Karpas-422 (cell line): ENCODE data around the gene HMGXB3. TPM values are rescaled to one million over a fixed set of nuclear protein-coding genes. Genes with fewer than 3 reads are reported as not detected.

Experiments
- DNase-seq: peaks from one replicate; pipeline ENCODE4 v3.0.0-alpha.2; 2015
- H2AFZ ChIP-seq: fragments of 200-600 bp; sonication (generic); 2 replicates; pipeline ENCODE4 v1.6.1; 2014; ENCODE audit warnings: antibody characterized with exemption, low read length, mixed read lengths
- H3K27ac ChIP-seq: fragments of 200-600 bp; sonication (generic); 2 replicates; pipeline ENCODE4 v1.5.1; 2014; ENCODE audit warnings: mild to moderate bottlenecking, low read length, moderate library complexity
- H3K27me3 ChIP-seq: fragments of 200-600 bp; sonication (generic); 2 replicates; pipeline ENCODE4 v1.6.1; 2014; ENCODE audit warnings: low read length, mixed read lengths
- H3K36me3 ChIP-seq: fragments of 200-600 bp; sonication (generic); 2 replicates; pipeline ENCODE4 v1.6.1; 2014; ENCODE audit warnings: low read length, mixed read lengths; ENCODE audit not compliant: insufficient read depth
- H3K4me1 ChIP-seq: fragments of 200-600 bp; sonication (generic); 2 replicates; pipeline ENCODE4 v1.6.1; 2014; ENCODE audit warnings: mild to moderate bottlenecking, low read length, mixed read lengths
- H3K4me2 ChIP-seq: fragments of 200-600 bp; sonication (generic); 2 replicates; pipeline ENCODE4 v1.6.1; 2014; ENCODE audit warnings: low read length, low read depth, mild to moderate bottlenecking; ENCODE audit not compliant: poor library complexity, severe bottlenecking
- H3K4me3 ChIP-seq: fragments of 200-600 bp; sonication (generic); 2 replicates; pipeline ENCODE4 v1.5.1; 2014; ENCODE audit warnings: mild to moderate bottlenecking, antibody characterized with exemption, low read length, mixed read lengths
- H3K79me2 ChIP-seq: fragments of 200-600 bp; sonication (generic); 2 replicates; pipeline ENCODE4 v1.6.1; 2014; ENCODE audit warnings: mild to moderate bottlenecking, low read length, mixed read lengths
- H3K9ac ChIP-seq: fragments of 200-600 bp; sonication (generic); 2 replicates; pipeline ENCODE4 v1.6.0; 2014; ENCODE audit warnings: low read length
- H3K9me2 ChIP-seq: fragments of 200-600 bp; sonication (generic), shearing (Covaris generic); replicated peaks from 2 replicates; pipeline ENCODE4 v1.6.0; 2014; ENCODE audit warnings: mild to moderate bottlenecking, low read length, moderate library complexity; ENCODE audit not compliant: insufficient read depth
- H3K9me3 ChIP-seq: fragments of 300-700, 200-600 bp; sonication (generic); 2 replicates; pipeline ENCODE4 v1.6.1; 2014; ENCODE audit warnings: low read length, mixed read lengths
- H4K20me1 ChIP-seq: fragments of 200-600 bp; sonication (generic); 2 replicates; pipeline ENCODE4 v1.6.1; 2014; ENCODE audit warnings: mild to moderate bottlenecking, antibody characterized with exemption, low read length, low read depth; ENCODE audit not compliant: insufficient read depth
- total RNA-seq: library from RNA; depleted of rRNA; stranded (reverse); fragments of >200 nt; shearing (Covaris generic); gene quantifications from 2 replicates; pipeline ENCODE4 v1.2.3, GENCODE V29; 2014; ENCODE audit warnings: low replicate concordance

The HMGXB3 gene
- total RNA-seq, 1 experiment from 2014 or later, result 25.0 TPM

- H4K20me1 ChIP-seq, result no peaks in the 10 kb centered on the region
- no peaks in the 10 kb centered on the region for H3K36me3 ChIP-seq
- peak overlapping the region; percentile 31 for H3K4me2 ChIP-seq
- H3K79me2 ChIP-seq, result no peaks in the 10 kb centered on the region
- no peaks in the 10 kb centered on the region for H3K9me2 ChIP-seq
- DNase-seq, result peak; percentile 61
- H2AFZ ChIP-seq, result no peak overlapping the region
- H3K9ac ChIP-seq, result no peak overlapping the region
- peaks cover 28% of the 10 kb centered on the region for H3K4me1 ChIP-seq
- H3K9me3 ChIP-seq, result no peaks in the 10 kb centered on the region
- H3K4me3 ChIP-seq, result no peak overlapping the region
- no peak overlapping the region for H3K27ac ChIP-seq
- no peaks in the 10 kb centered on the region for H3K27me3 ChIP-seq
Measured at GRCh38 chr5:150066901-150067396, 66.4 kb downstream of the HMGXB3 start.

GRCh38 chr5:150067405-150067960 lies 66.9 kb downstream of the HMGXB3 start:
- no peak overlapping the region for H3K9ac ChIP-seq
- H3K27ac ChIP-seq, result no peak overlapping the region
- no peaks in the 10 kb centered on the region for H3K36me3 ChIP-seq
- no peaks in the 10 kb centered on the region for H4K20me1 ChIP-seq
- H3K27me3 ChIP-seq, result no peaks in the 10 kb centered on the region
- no peaks in the 10 kb centered on the region for H3K79me2 ChIP-seq
- no peak overlapping the region for H2AFZ ChIP-seq
- DNase-seq, result no peak
- peaks cover 28% of the 10 kb centered on the region for H3K4me1 ChIP-seq
- peak overlapping the region; percentile 31 for H3K4me2 ChIP-seq
- H3K9me2 ChIP-seq, result no peaks in the 10 kb centered on the region
- no peaks in the 10 kb centered on the region for H3K9me3 ChIP-seq
- H3K4me3 ChIP-seq, result no peak overlapping the region

DNA sequence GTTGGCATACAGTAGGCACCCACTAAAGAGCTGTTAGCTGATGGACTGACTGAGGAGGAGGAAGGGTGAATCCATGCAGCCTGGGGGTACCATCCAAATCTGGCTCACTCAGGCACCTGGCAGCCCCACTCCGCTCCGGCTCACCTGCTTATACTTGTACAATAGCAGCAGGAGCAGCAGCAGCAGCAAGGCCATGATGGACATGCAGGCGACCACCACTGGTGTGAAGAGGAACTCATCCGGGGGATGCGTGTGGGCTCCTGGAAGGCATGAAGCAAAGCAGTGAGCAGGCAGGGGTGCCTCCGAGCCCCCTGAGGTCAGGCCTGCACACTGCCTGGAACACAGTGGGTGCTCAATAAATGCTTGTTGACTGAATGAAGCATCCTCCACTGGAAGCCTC lies 67.5 kb downstream of the HMGXB3 start:
- no peaks in the 10 kb centered on the region for H3K9me2 ChIP-seq
- no peak overlapping the region for H2AFZ ChIP-seq
- no peak for DNase-seq
- H3K27ac ChIP-seq, result no peak overlapping the region
- no peaks in the 10 kb centered on the region for H4K20me1 ChIP-seq
- H3K4me1 ChIP-seq, result peaks cover 28% of the 10 kb centered on the region
- no peak overlapping the region for H3K9ac ChIP-seq
- H3K36me3 ChIP-seq, result no peaks in the 10 kb centered on the region
- H3K4me3 ChIP-seq, result no peak overlapping the region
- no peak overlapping the region for H3K4me2 ChIP-seq
- H3K9me3 ChIP-seq, result no peaks in the 10 kb centered on the region
- H3K79me2 ChIP-seq, result no peaks in the 10 kb centered on the region
- H3K27me3 ChIP-seq, result no peaks in the 10 kb centered on the region

- Histone ChIP-seq H3K9me2 (no peaks in the 10 kb centered on the region), H3K4me2 (no peak overlapping the region), H3K27me3 (no peaks in the 10 kb centered on the region), H3K79me2 (no peaks in the 10 kb centered on the region), H3K9ac (no peak overlapping the region), H3K4me1 (peaks cover 28% of the 10 kb centered on the region), H3K27ac (no peak overlapping the region), H2AFZ (no peak overlapping the region), H4K20me1 (no peaks in the 10 kb centered on the region), H3K4me3 (no peak overlapping the region), H3K9me3 (no peaks in the 10 kb centered on the region), H3K36me3 (no peaks in the 10 kb centered on the region)
- no peak for DNase-seq
Measured at GRCh38 chr5:150068472-150068871, 67.9 kb downstream of the HMGXB3 start.

- no peaks in the 10 kb centered on the region for H3K9me2 ChIP-seq
- H2AFZ ChIP-seq, result no peak overlapping the region
- H3K4me2 ChIP-seq, result no peak overlapping the region
- no peak overlapping the region for H3K27ac ChIP-seq
- H3K4me1 ChIP-seq, result peaks cover 28% of the 10 kb centered on the region
- no peaks in the 10 kb centered on the region for H3K79me2 ChIP-seq
- H3K4me3 ChIP-seq, result no peak overlapping the region
- H3K36me3 ChIP-seq, result no peaks in the 10 kb centered on the region
- no peaks in the 10 kb centered on the region for H3K27me3 ChIP-seq
- H3K9me3 ChIP-seq, result no peaks in the 10 kb centered on the region
- H3K9ac ChIP-seq, result no peak overlapping the region
- no peaks in the 10 kb centered on the region for H4K20me1 ChIP-seq
- DNase-seq, result no peak
Measured at GRCh38 chr5:150068961-150069645, 68.6 kb downstream of the HMGXB3 start.

GRCh38 chr5:150069672-150070627 lies 69.4 kb downstream of the HMGXB3 start:
- H3K27me3 ChIP-seq, result no peaks in the 10 kb centered on the region
- H3K4me2 ChIP-seq, result no peak overlapping the region
- no peaks in the 10 kb centered on the region for H4K20me1 ChIP-seq
- peaks cover 28% of the 10 kb centered on the region for H3K4me1 ChIP-seq
- H3K36me3 ChIP-seq, result no peaks in the 10 kb centered on the region
- no peak overlapping the region for H3K27ac ChIP-seq
- H2AFZ ChIP-seq, result no peak overlapping the region
- no peak for DNase-seq
- H3K4me3 ChIP-seq, result no peak overlapping the region
- no peaks in the 10 kb centered on the region for H3K9me3 ChIP-seq
- no peaks in the 10 kb centered on the region for H3K79me2 ChIP-seq
- no peak overlapping the region for H3K9ac ChIP-seq
- no peaks in the 10 kb centered on the region for H3K9me2 ChIP-seq

- no peaks in the 10 kb centered on the region for H3K27me3 ChIP-seq
- DNase-seq, result no peak
- no peaks in the 10 kb centered on the region for H3K9me3 ChIP-seq
- no peak overlapping the region for H2AFZ ChIP-seq
- no peak overlapping the region for H3K4me2 ChIP-seq
- H3K27ac ChIP-seq, result no peak overlapping the region
- H4K20me1 ChIP-seq, result no peaks in the 10 kb centered on the region
- H3K9me2 ChIP-seq, result no peaks in the 10 kb centered on the region
- no peak overlapping the region for H3K9ac ChIP-seq
- H3K36me3 ChIP-seq, result no peaks in the 10 kb centered on the region
- H3K79me2 ChIP-seq, result no peaks in the 10 kb centered on the region
- H3K4me1 ChIP-seq, result peaks cover 20% of the 10 kb centered on the region
- H3K4me3 ChIP-seq, result no peak overlapping the region
Measured at GRCh38 chr5:150070821-150071220, 70.3 kb downstream of the HMGXB3 start.

GRCh38 chr5:150073086-150073625 lies 72.6 kb downstream of the HMGXB3 start:
- no peak overlapping the region for H2AFZ ChIP-seq
- H4K20me1 ChIP-seq, result no peaks in the 10 kb centered on the region

More at GRCh38 chr5:150073086-150073625, 72.6 kb downstream of the HMGXB3 start:
- no peak for DNase-seq
- Histone ChIP-seq H3K27me3 (no peaks in the 10 kb centered on the region), H3K9ac (no peak overlapping the region), H3K9me3 (no peaks in the 10 kb centered on the region), H3K27ac (no peak overlapping the region), H3K4me1 (0 out of 2 replicates have a peak, but pooled peaks cover 2% of the 10 kb centered on the region), H3K4me2 (no peak overlapping the region), H3K9me2 (no peaks in the 10 kb centered on the region), H3K4me3 (no peak overlapping the region), H3K79me2 (no peaks in the 10 kb centered on the region), H3K36me3 (no peaks in the 10 kb centered on the region)
